Middle frontal gyrus (tissue), 1 donor: ENCODE data around the gene CAV3.

Source experiments
- DNase-seq: peaks from one replicate; pipeline ENCODE4 v3.0.0-alpha.2; 2015; ENCODE audit warnings: low spot score; ENCODE audit errors: extremely low spot score

Gene CAV3

GRCh38 chr3:8793242-8793641 lies 59.6 kb downstream of the CAV3 start:
- no peak for DNase-seq

GRCh38 chr3:8794247-8794646 lies 60.6 kb downstream of the CAV3 start:
- no peak for DNase-seq
